B cell (primary cell): Measurements from ENCODE around the gene PIAS4.

Source experiments
- CTCF ChIP-seq: fragments of 200-600 bp; IDR thresholded peaks from one replicate; pipeline ENCODE4 v1.8.0; 2022; ENCODE audit warnings: antibody characterized with exemption, mild to moderate bottlenecking
- EZH2 ChIP-seq: IDR thresholded peaks from 2 replicates; pipeline ENCODE4 v1.6.1; 2012; ENCODE audit warnings: borderline replicate concordance, low read depth, mild to moderate bottlenecking, moderate library complexity, low read length; ENCODE audit not compliant: insufficient read depth, poor library complexity, severe bottlenecking

- no peak for TF ChIP-seq CTCF
- TF ChIP-seq EZH2, result no peak
Observed at GRCh38 chr19:4035018-4035566, 27.6 kb downstream of the PIAS4 start.
